ENCODE data around the gene IGFBP6. TPM values are rescaled to one million over a fixed set of nuclear protein-coding genes. Genes with fewer than 3 reads are reported as not detected.

Gene IGFBP6
- total RNA-seq, 3 donors from 2014 or later (not counting 1 experiment from before 2014, with no cell fraction given): 0.61 TPM; not detected in 2

- no peak overlapping the region for H3K27ac Mint-ChIP-seq
- no peak for ATAC-seq
Observed at GRCh38 chr12:53101266-53101665, 3.8 kb downstream of the IGFBP6 start.

GRCh38 chr12:53101931-53102781, 4.7 kb downstream of the IGFBP6 start:
- ATAC-seq (no peak), DNase-seq (no peak)
- H3K4me3 Mint-ChIP-seq: no peak overlapping the region
- no peak for TF ChIP-seq CTCF (IDR thresholded peaks at IDR 0.05)
- 89% methylated on average over 11 of the region's 12 CpGs for WGBS (ENCODE audit: insufficient coverage)
- no peaks in the 10 kb centered on the region for H3K27me3 ChIP-seq (ENCODE audit: control insufficient read depth, insufficient read depth, low read length)
- peak overlapping the region in 1 of 2 donors; percentile 58 for H3K27ac Mint-ChIP-seq
- H3K4me1 Mint-ChIP-seq: peaks cover 21 to 38% of the 10 kb centered on the region in 2 donors
- intact Hi-C loops (cut with micrococcal nuclease): no loop called here
- H3K9me3 Mint-ChIP-seq: no peaks in the 10 kb centered on the region
- H3K27ac ChIP-seq (ENCODE audit: low read length): peak overlapping the region; percentile 14
- H3K27me3 Mint-ChIP-seq (ENCODE audit: low read depth in 2 of 2): peaks cover 0 to 1% of the 10 kb centered on the region in 2 donors
- peaks cover 50% of the 10 kb centered on the region for H3K4me1 ChIP-seq (ENCODE audit: control insufficient read depth, insufficient read depth, low read length)
- H3K4me3 ChIP-seq (ENCODE audit: low read length): no peak overlapping the region
- H3K36me3 ChIP-seq (ENCODE audit: control insufficient read depth, insufficient read depth, low read length): no peaks in the 10 kb centered on the region
- H3K36me3 Mint-ChIP-seq: no peaks in the 10 kb centered on the region
- H3K9me3 ChIP-seq (ENCODE audit: control insufficient read depth, insufficient read depth, low read length): no peaks in the 10 kb centered on the region

More at GRCh38 chr12:53101266-53101665, 3.8 kb downstream of the IGFBP6 start:
- no peak for DNase-seq
- Mint-ChIP-seq H3K27me3 (ENCODE audit: low read depth in 2 of 2) (peaks cover 0 to 6% of the 10 kb centered on the region in 2 donors), H3K9me3 (no peaks in the 10 kb centered on the region), H3K4me3 (no peak overlapping the region), H3K4me1 (peaks cover 25 to 43% of the 10 kb centered on the region in 2 donors), H3K36me3 (no peaks in the 10 kb centered on the region)
- Histone ChIP-seq H3K9me3 (ENCODE audit: control insufficient read depth, insufficient read depth, low read length) (no peaks in the 10 kb centered on the region), H3K27ac (ENCODE audit: low read length) (no peak overlapping the region), H3K27me3 (ENCODE audit: control insufficient read depth, insufficient read depth, low read length) (peaks cover 3% of the 10 kb centered on the region), H3K4me3 (ENCODE audit: low read length) (no peak overlapping the region), H3K4me1 (ENCODE audit: control insufficient read depth, insufficient read depth, low read length) (peaks cover 55% of the 10 kb centered on the region), H3K36me3 (ENCODE audit: control insufficient read depth, insufficient read depth, low read length) (no peaks in the 10 kb centered on the region)
- no peak for TF ChIP-seq CTCF (IDR thresholded peaks at IDR 0.05)
- intact Hi-C loops (cut with micrococcal nuclease): no loop called here
- 92% methylated on average over 7 of the region's 7 CpGs for WGBS (ENCODE audit: insufficient coverage)

- no peak for TF ChIP-seq CTCF (IDR thresholded peaks at IDR 0.05)
- ATAC-seq: peak; percentile 19 to 54 (median 24)
- H3K36me3 Mint-ChIP-seq: no peaks in the 10 kb centered on the region
- Histone ChIP-seq H3K36me3 (ENCODE audit: control insufficient read depth, insufficient read depth, low read length) (no peaks in the 10 kb centered on the region), H3K9me3 (ENCODE audit: control insufficient read depth, insufficient read depth, low read length) (no peaks in the 10 kb centered on the region), H3K4me1 (ENCODE audit: control insufficient read depth, insufficient read depth, low read length) (peaks cover 41% of the 10 kb centered on the region), H3K27ac (ENCODE audit: low read length) (peak within 1 kb of the TSS; percentile 46), H3K4me3 (ENCODE audit: low read length) (no peak within 1 kb of the TSS), H3K27me3 (ENCODE audit: control insufficient read depth, insufficient read depth, low read length) (no peaks in the 10 kb centered on the region)
- intact Hi-C loops (cut with micrococcal nuclease): no loop called here
- H3K4me1 Mint-ChIP-seq: peaks cover 19 to 29% of the 10 kb centered on the region in 2 donors
- peak in 1 of 2 donors; percentile 76 for DNase-seq
- H3K4me3 Mint-ChIP-seq: peak within 1 kb of the TSS; percentile 9
- 58% methylated on average over 23 of the region's 23 CpGs for WGBS (ENCODE audit: insufficient coverage)
- no peaks in the 10 kb centered on the region for H3K9me3 Mint-ChIP-seq
- H3K27me3 Mint-ChIP-seq (ENCODE audit: low read depth in 2 of 2): no peaks in the 10 kb centered on the region
- peak within 1 kb of the TSS in 1 of 2 donors; percentile 58 for H3K27ac Mint-ChIP-seq
Observed at GRCh38 chr12:53102883-53103807, 5.7 kb downstream of the IGFBP6 start, which contains the start of gene SOAT2. Gene SOAT2 (plus strand): TSS chr12:53103486. CDS start chr12:53103578, 92 bp downstream.
